GM21723 (cell line): ENCODE results near the gene PIK3R6.
"Not testable (repeated sequence)": the region's sequence is repeated elsewhere in the genome, so short reads cannot be mapped to it uniquely, and the experiment has no call there.

Source experiments
- ATAC-seq: cut with Tn5 transposase; IDR thresholded peaks from one replicate; pipeline ENCODE4 v1.9.1; 2021; ENCODE audit warnings: mild to moderate bottlenecking, moderate library complexity; ENCODE audit not compliant: unreplicated experiment

PIK3R6 gene

DNA sequence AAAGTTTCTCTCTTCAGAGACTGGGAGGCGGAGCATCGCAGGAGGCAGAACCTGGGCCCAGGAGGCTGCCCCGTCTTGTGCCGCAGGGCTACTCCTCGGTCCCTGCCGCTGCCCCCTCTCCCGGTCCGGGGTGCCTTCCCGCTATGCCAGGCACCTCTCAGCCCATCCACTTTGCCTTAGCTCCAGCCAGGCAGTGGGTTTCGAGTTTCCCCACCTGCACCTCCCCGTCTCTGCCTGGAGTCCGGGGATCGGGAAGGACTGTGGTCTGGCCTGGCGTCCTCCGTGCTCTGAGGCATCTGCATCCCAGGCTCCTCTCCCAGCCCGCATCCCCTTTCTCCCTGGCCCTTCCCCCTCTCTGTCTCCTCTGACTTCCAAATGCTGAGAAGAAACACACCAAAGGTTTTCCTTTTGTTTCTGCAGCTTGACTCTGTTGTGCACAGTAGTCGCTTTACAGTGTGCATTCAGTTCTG lies 26.8 kb upstream of the PIK3R6 start:
- no peak for ATAC-seq

- no peak for ATAC-seq
Measured at GRCh38 chr17:8893621-8894201, 26.2 kb upstream of the PIK3R6 start.

DNA sequence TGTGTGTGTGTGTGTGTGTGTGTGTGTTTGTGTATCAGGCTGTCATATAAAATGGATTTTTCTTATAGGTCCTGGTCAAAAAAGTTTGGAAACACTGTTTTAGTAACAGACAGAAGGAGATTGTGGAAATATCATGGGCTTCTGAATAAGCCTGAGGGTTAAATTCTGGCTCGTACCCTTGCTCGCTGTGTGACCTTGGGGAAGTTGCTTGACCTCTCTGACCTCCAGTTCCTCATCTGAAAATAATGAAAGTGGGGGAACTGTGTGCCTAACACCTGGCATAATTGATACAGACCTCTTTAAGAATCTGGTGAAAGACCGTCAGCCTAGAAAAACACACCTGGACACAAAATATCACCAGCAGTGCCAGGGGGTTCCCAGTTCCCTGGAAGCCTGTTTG lies 25.6 kb upstream of the PIK3R6 start:
- ATAC-seq = no peak

GRCh38 chr17:8892338-8892690 lies 24.8 kb upstream of the PIK3R6 start:
- ATAC-seq = peak; percentile 55

GRCh38 chr17:8890671-8891070 lies 23.2 kb upstream of the PIK3R6 start:
- ATAC-seq = no peak

GRCh38 chr17:8889458-8890210 lies 22.2 kb upstream of the PIK3R6 start:
- ATAC-seq = no peak

GRCh38 chr17:8888704-8889302 lies 21.3 kb upstream of the PIK3R6 start:
- no peak for ATAC-seq

DNA sequence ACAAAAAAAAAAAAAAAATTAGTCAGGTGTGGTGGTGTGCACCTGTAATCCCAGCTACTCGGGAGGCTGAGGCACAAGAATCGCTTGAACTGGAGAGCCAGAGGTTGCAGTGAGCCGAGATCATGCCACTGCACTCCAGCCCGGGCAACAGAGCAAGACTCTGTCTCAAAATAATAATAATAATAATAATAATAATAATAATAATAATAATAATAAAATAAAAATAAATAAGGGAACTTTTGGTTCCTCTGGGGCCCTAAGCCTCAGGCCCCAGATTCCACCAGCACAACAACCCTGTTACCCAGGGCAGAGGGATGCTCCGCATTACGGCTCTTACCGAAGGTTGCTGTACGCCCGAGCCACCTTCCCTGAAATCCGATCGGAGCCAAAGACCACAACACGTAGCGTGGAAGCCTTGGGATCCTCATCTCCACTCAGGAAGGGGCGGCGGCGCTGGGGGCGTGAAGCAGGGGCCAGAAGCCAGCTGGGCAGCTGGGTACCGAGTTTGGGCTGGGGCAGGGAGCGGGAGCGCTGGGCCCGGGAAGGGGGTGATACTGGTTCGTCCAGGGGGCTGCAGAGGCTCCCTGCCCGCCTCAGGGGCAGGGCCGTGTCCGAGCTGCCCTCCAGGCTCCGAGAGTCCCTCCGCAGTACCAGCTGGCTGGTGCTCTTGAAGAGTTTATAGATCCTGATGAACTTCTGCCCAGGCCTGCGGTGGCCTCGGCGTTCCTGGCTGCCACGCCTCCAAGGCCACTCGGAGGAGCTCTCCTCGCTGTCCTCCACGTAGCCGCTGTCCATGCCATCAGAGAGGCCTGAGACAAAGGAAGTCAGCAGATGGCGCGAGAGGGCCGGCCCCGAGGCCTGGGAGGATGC lies 20.6 kb upstream of the PIK3R6 start:
- no peak for ATAC-seq

DNA sequence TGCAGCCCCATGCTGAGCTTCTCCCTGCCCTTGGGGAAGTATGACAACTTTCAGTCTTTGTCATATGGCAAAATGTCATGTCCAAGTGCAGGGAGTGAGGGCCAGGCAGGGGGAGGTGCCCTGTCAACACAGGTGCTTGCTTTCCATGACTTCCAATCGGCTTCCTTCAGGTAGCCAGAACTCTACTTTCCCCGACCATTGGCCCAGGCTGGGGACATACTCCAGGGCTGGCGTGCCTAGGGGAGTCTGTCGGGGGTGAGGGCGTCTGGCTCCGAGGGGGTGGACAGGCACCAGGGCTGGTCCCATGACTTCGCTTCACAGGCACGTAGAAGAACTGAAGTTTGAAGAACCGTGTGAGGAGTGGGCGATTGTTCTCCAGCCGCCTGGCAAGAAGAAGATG lies 19.8 kb upstream of the PIK3R6 start:
- no peak for ATAC-seq

GRCh38 chr17:8885967-8886684 lies 18.7 kb upstream of the PIK3R6 start:
- no peak for ATAC-seq

DNA sequence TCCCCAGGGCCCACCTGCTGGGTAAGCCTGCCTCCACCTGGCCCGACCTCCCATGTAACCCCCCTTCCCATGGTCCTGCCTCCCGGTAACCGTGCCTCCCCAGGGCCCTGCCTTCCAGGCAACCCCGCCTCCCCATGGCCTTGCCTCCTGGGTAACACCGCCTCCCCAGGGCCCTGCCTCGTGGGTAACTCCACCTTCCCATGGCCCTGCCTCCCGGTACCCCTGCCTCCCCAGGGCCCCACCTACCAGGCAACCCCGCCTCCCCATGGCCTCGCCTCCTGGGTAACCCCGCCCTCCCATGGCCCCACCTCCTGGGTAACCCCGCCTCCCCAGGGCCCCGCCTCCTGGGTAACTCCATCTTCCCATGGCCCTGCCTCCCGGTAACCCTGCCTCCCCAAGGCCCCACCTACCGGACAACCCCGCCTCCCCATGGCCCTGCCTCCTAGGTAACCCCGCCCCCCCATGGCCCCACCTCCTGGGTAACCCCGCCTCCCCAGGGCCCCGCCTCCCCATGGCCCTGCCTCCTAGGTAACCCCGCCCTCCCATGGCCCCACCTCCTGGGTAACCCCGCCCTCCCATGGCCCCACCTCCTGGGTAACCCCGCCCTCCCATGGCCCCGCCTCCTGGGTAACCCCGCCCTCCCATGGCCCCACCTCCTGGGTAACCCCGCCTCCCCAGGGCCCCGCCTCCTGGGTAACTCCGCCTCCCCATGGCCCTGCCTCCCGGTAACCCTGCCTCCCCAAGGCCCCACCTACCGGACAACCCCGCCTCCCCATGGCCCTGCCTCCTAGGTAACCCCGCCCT lies 17.9 kb upstream of the PIK3R6 start:
- not testable (repeated sequence) for ATAC-seq

DNA sequence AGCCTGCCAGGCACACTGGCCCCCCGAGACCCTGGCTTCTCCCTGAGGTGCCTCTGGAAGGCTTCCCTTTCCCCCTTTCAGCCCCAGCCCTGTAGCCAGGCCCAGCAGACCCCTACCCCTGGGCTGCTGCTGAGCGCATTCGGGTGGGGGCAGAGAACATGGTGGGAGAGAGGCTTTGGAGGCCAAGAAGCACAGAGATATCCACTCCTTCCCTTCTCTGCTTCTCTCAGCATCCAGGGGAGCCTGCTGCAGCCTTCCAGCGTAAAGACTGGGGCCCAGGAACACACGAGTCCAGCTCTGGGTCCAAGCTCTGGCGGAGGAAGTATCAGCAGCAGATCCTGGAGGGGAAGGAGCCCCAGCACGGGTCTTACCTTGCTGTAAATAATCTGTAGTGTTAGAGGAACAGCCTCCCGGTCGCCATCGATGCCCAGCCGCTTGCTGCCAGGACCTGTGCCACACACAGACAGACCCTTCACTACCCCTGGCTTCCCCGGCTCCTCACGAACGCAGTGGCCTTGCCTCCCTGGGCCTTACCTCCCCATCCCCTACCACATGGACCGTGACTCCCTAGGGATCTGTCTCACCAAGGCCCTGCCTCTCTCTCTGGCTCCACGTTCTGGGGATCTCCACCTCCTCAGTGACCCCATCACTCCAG lies 17.0 kb upstream of the PIK3R6 start:
- no peak for ATAC-seq

DNA sequence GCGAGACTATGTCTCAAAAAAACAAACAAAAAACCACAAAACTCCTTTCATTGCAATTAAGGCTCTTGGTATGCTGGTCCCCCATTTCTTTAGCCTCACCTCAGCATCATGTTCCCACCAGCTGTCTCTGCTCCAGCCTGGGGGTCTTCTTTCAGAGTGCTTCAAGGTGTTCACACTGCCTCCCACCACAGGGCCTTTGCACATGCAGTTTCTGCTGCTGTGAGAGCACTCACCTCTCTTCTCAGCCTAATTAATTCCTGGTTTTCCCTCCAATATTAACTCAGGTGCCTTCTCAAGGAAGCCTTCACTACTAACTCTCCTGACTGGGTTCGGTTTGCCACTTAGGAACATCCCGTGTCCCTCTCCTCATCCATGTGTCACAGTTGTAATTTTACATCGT lies 15.9 kb upstream of the PIK3R6 start:
- ATAC-seq = no peak

DNA sequence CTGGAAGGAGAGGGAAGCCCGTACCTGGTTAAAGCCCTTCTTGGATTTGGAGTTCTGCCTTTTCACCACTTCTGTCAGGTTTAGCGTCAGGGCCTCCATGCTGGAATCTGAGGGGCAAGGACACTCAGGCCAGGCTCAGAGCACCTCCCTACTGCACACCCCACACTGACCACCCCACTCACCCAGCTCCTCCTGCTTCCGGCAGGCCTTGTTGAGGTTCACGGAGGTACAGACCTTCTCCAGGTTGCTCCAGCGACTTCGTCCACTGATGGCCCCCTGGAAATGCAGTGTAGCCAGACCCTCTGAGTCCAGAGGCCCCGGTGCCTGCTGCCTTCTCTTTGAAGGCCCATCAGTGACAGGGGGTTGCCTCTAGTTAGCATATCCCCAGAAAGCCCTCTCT lies 14.1 kb upstream of the PIK3R6 start:
- ATAC-seq = no peak

DNA sequence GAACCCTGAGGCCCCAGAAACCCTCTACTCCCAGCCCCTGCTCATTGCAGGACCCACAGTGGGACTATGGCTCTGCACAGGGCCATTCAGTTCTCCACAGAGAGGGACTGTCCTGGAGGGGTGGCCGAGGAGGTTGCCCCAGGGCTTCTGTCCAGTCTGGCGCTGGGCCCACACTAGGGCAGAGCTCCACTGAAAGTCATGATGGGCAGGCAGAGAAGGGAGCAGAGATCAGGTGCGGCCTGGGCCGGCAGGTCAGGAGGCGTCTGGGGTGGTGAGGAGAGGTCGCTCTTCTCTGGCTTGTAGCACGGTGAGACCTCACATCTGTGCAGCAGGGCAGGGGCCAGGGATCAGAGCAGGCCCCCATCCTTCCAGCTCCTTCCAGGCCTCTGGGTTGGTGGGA lies 13.0 kb upstream of the PIK3R6 start:
- no peak for ATAC-seq

DNA sequence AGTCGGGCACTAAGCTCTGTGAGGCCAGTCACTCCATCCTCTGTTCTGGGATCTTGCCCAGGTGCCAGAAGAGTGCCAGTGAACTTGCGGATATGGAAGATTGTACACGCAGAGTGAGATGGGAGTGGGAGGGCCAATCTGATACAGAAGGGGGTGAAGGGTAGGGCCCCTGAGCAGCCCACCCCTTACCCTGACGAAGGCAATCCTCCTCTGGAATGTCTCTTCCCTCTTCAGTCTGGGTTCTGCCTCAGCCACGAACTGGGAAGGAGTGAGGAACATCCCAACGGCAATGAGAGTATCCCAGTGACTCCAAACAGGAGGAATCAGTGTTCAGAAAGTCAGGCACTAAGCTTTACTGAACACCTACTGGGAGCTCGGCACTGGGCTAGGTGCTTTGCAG lies 11.9 kb upstream of the PIK3R6 start:
- ATAC-seq = no peak

DNA sequence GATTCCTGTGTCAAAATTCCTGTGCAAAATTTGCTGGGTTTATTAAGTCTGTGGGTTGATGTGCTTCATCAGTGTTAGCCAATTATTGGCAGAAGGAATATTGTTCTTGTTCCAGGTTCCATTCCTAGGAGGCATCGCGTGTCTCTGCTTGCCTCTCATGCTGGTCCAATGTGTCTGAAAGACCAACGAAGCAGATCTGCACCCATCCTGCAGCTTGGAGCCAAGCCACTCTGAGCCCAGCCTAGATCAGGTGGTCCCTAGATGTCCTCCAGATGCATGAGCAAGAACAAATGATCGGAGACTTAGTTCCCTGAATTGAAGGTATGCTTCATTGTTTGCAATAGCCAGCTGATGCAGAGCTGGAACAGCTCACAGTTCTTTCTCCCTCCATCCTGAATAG lies 10.5 kb upstream of the PIK3R6 start:
- ATAC-seq = no peak

GRCh38 chr17:8875957-8876356 lies 8.5 kb upstream of the PIK3R6 start:
- ATAC-seq = no peak

DNA sequence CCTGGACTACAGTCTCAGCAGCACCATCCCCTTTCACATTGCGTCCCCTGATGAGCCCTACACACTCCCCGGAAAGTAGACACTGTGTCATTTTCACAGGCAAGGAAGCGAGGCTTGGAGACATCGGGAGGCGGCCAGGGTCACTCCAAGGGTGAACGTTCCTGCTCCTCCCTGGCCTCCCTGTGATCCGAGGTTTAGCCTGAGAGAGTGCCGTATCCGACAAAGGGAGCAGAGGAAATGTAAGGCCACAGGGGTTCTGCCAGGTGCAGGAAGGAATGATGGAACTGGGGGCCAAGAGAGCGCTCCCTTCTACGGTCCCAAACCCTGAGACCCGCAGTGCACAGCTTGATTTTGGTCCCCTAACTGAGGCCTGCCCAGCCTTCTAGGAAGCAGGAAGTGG lies 8.0 kb upstream of the PIK3R6 start:
- no peak for ATAC-seq
